ENCODE data around the gene LHX2.

DNA sequence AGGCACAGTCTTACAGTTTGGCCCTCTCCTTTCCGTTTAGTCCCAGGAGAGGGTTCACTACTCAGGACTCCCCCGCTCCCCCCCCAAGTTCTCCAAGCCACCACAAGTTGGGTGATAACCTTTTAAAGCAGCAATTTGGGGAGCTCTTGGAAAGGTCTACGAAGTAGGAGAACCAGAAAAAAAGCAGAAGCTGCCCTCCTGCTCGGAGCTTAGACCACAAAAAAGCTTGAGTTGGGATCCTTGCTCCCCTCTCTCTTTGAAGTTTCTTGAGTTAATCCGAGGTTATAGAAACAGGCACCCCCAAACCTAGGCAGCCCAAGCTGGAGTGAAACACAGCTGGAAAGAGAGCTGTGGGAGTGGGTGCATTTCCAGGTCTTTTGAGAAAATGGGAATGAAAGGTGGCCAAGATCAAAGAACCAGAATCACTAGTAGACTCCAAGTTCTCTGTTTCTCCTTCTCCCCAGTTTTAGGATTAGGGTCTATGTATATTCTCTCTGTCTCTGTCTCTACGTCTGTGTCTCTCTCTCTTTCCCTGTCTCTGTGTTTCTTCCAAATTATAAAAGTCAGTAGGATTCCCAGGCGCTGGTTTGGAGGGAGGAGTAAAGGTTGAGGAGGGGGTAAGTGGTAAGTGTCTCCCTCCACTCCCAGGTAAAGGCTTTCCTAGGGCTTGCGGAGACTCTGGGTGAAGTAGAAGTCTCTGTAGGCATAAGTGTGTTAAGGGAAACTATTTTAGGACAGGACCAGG, 2.8 kb downstream of the LHX2 start:
- TF ChIP-seq EZH2 (IDR thresholded peaks at IDR 0.05; ENCODE audit: insufficient read depth, poor library complexity, severe bottlenecking) (no peak), EZH2phosphoT487 (IDR thresholded peaks at IDR 0.05; ENCODE audit: insufficient read depth, low read depth) (no peak)

Data from GM23248 (cell line).